HL-60/S4 (cell line): ENCODE results near the gene NAB2.
"Not testable (repeated sequence)": the region's sequence is repeated elsewhere in the genome, so short reads cannot be mapped to it uniquely, and the experiment has no call there.

ENCODE experiments used
- in situ Hi-C: fragments of 300-500 bp; cut with MboI; formaldehyde crosslinking; loops from 2 replicates; pipeline ENCODE4 v1.14.3; 2022; ENCODE audit warnings: low sequenced_read_pairs

Gene NAB2

GRCh38 chr12:57088354-57089270 is at the start of gene NAB2:
Gene NAB2 (plus strand): TSS chr12:57089114. CDS start chr12:57089272, 158 bp downstream.
- in situ Hi-C loops, result no loop called here

- in situ Hi-C loops, result no loop called here
Observed at GRCh38 chr12:57040211-57040610, 48.7 kb upstream of the NAB2 start.

- in situ Hi-C loops, result no loop called here
Observed at GRCh38 chr12:57040750-57041149, 48.2 kb upstream of the NAB2 start.

DNA sequence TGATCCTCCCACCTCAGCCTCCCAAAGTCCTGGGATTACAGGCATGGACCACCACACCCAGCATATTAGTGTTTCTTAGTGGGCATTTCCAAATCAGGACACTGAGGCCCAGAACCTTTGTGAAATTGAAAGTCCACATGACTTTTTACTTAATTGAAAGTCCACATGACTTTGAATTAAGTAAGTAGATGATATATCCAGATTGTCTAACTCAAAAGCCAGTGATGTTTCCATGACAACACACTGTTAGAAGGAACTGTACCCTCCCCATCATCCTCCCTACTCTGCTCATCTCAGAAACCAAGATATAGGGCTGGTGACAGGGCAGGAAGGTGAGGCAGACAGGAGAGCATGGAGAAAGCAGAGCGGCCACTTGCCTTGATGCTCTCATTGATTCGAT is 46.2 kb upstream of the NAB2 start:
- in situ Hi-C loops, result no loop called here

GRCh38 chr12:57044468-57044867 is 44.4 kb upstream of the NAB2 start:
- in situ Hi-C loops, result no loop called here

- in situ Hi-C loops, result no loop called here
Observed at GRCh38 chr12:57044889-57045288, 44.0 kb upstream of the NAB2 start.

DNA sequence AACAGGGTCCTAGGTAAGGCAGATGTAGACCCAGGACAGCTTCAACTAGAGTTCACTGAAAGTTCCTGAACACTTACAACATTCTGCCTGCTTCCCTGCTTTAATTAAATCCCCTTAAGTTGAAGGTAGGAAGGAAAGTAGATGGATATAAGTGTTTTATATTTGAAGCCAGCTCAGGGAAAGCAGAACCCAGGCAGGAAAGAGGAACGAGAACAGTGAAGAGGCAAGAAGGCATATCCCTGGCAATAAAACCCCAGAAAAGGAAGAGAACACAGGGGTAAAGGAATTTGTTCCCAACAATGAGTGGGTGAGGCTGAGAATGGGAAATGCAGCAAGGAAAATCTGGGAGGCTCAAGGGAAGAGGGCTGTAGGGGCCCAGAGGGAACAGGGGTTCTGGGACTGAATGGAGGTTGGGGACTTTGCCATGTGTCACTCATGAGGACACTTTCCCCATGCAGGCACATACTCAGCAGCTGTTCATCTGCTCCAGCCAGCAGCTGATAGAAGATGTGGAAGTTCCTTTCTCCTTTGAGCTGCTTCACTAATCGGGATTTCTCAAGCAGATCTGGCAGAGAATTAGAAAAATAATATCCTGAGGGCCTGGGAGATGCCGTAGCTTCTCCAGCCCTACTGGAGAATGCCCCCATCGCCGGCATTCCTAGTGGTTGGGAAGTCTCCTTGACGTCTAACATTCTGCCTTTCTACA is 42.7 kb upstream of the NAB2 start:
- in situ Hi-C loops, result no loop called here

- in situ Hi-C loops, result no loop called here
Observed at GRCh38 chr12:57046947-57047890, 41.7 kb upstream of the NAB2 start.

GRCh38 chr12:57047981-57048380 is 40.9 kb upstream of the NAB2 start:
- in situ Hi-C loops, result no loop called here

DNA sequence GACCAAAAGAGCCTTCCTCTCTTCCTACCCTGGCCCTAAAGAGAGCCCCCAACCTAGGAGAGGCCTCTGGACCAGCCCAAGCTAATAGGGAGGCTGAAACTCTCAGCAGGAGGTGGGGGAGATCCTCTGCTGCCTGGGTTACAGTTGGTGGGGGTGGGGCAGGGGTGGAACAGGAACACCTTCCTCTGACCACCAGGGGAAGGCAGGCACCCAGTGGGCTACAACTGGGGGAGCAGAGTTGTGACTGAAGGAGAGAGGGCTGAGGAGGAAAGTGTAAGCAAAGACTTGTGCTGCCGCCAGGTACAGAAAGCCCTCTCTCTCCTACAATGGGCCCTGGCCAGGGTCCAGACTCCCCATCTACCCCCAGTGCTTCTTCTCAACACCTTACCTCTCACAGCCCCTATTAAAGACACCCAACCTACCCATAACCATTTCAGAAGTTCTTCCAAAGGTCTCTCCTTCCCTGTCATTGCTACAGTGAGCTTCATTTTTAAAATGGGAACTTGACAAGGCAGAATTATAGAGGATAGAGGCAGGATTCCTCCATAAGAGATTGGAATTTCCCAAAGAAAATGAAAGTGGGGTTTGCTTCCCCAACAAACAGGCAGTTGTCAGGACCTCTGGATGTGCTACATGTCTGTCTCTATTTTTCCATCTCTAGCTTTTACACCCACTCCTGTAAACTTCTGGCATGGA is 40.3 kb upstream of the NAB2 start:
- in situ Hi-C loops, result no loop called here

DNA sequence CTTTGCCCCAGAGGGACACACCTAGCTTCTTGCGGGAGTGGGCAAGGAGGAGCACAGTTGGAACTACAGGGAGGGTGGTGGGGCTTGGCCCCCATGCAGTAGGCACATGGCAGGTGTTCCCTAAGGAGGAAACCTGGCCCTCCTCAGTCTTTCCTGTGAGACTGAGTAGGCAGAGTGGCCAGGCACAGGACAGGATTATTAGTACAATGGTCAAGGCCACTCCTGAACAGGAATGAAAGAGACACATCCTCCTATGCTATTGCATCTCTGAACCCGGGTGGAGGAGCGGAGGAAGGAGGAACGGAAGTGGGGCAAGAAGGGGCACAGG is 39.8 kb upstream of the NAB2 start:
- in situ Hi-C loops, result no loop called here

DNA sequence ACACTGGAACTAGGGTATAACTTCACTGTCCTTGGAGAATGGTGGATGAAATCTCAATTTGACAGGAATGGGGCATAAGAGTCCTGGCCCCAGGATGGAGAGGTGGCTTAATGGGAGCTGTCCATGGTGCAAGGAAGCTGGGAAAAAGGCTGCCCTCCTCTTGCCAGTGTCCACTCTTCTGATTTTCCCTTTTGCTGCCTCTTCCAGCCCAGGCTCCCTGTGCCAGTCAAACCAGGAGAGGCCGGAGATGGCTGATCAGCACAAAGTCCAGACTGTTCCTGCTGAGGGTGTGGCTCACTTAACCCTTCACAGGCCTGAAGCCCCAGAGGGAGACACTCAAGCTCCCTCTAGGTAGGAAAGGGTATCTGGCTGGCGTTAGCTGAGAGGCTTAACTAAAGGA is 39.0 kb upstream of the NAB2 start, which contains the start of gene MYO1A:
Gene MYO1A (minus strand): TSS at position 240 of the 400 bp plus-strand sequence. CDS start 1,806 bp downstream, outside the sequence.
- in situ Hi-C loops, result no loop called here

GRCh38 chr12:57051011-57051410 is 37.9 kb upstream of the NAB2 start:
- in situ Hi-C loops, result no loop called here

DNA sequence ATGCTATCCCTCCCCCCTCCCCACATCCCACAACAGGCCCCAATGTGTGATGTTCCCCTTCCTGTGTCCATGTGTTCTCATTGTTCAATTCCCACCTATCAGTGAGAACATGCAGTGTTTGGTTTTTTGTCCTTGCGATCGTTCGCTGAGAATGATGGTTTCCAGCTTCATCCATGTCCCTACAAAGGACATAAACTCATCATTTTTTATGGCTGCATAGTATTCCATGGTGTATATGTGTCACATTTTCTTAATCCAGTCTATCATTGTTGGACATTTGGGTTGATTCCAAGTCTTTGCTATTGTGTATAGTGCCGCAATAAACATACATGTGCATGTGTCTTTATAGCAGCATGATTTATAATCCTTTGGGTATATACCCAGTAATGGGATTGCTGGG is 35.8 kb upstream of the NAB2 start:
- in situ Hi-C loops, result not testable (repeated sequence)

GRCh38 chr12:57053901-57054300 is 35.0 kb upstream of the NAB2 start:
- in situ Hi-C loops, result not testable (repeated sequence)

- in situ Hi-C loops, result no loop called here
Observed at GRCh38 chr12:57055824-57056223, 33.1 kb upstream of the NAB2 start.

GRCh38 chr12:57057067-57057751 is 31.7 kb upstream of the NAB2 start:
- in situ Hi-C loops, result no loop called here

- in situ Hi-C loops, result no loop called here
Observed at GRCh38 chr12:57058454-57058853, 30.5 kb upstream of the NAB2 start.

DNA sequence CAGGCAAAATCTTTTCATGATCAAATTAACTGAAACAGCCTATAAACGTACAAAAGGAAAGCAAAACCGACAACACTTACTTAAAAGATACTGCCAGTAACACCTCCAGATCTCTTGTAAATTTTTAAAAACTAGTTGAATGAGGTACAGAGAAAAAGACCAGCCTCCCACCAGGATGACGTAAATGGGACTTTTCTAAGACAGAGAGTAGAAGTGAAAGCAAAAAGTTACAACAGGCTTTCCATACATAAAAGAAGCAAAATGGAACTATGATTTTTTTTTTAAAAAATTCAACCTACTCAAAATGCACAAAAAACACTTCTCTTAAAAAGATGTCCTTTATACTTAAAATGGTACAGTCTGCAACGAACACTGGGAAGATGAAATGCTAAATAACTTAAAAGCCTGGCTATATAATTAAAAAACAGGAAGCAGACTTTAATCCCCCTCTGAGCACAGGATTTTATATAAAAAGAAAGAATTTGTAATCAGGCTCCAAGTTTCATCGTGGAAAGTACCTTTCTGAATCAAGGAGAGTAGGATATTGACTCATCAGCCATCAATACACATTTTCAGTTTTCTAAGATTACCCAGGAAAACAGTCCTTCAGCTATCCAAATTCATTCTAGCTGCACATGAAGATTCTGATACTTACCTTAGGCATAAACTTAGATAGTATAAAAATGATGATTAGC is 24.8 kb upstream of the NAB2 start:
- in situ Hi-C loops, result no loop called here
